K562 (cell line): ENCODE measurements around the gene ANKS1A. TPM values are rescaled to one million over a fixed set of nuclear protein-coding genes. Genes with fewer than 3 reads are reported as not detected.

Source experiments
- ATAC-seq: fragments of 200-7000 bp; cut with Tn5 transposase; 3 replicates; pipeline ENCODE4 v1.9.1; 2020; ENCODE audit warnings: moderate library complexity
- BruUV-seq: library from RNA; stranded (reverse); fragments of 400-500 nt; replicated peaks from 2 replicates; lab custom pipeline; 2021; lab: Mats Ljungman, UMichigan
- CTCF ChIA-PET: fragments of 300-600 bp; formaldehyde crosslinking; extraction: SDS; loops from one replicate; lab custom pipeline; 2021; ENCODE audit warnings: low intra/inter-chr PET ratio; lab: Yijun Ruan, JAX
- POLR2A ChIA-PET: fragments of 300-600, 350-650 bp; sonication (Branson Sonifier 250); formaldehyde crosslinking; extraction: SDS; loops from one replicate; lab custom pipeline; 2021; ENCODE audit warnings: antibody characterized with exemption, inconsistent platforms; lab: Yijun Ruan, JAX
- DNase-seq, 4 experiments: peaks; one replicate each; pipeline versions ENCODE4 v3.0.0 to v3.0.0-alpha.2; 2011 to 2018; ENCODE audit warnings: low spot score in 3 of 4, mixed read lengths in 3 of 4; ENCODE audit errors: extremely low read depth in 1 of 4
- FAIRE-seq: peaks from 2 replicates; lab custom pipeline; 2011; peaks lifted over from hg19 to GRCh38; lab: Jason Lieb, UNC
- H2AFZ ChIP-seq: 2 replicates; pipeline ENCODE4 v1.6.0; 2011; ENCODE audit warnings: low read depth, low read length, control low read depth, inconsistent platforms
- H3K27ac ChIP-seq: fragments of 200-600 bp; 3 replicates; pipeline ENCODE4 v1.8.0; 2011; ENCODE audit warnings: low read depth, mild to moderate bottlenecking, control low read depth, inconsistent platforms, low read length, moderate library complexity, mixed read lengths; ENCODE audit errors: extremely low read depth
- H3K27me3 ChIP-seq, 2 experiments: fragments of 300-600 bp in 1 of 2; 2 replicates in 1 of 2; 3 replicates in 1 of 2; pipeline versions ENCODE4 v1.6.0 to v1.8.0; 2011; ENCODE audit warnings: inconsistent platforms in 2 of 2, low read length in 2 of 2, mild to moderate bottlenecking in 1 of 2, mixed read lengths in 1 of 2, moderate library complexity in 1 of 2; ENCODE audit not compliant: control insufficient read depth in 2 of 2, insufficient read depth in 2 of 2
- H3K36me3 ChIP-seq: fragments of 300-600 bp; 3 replicates; pipeline ENCODE4 v1.8.0; 2011; ENCODE audit warnings: mild to moderate bottlenecking, low read length, inconsistent platforms; ENCODE audit not compliant: control insufficient read depth, insufficient read depth
- H3K4me1 ChIP-seq, 2 experiments: fragments of 200-600 bp in 1 of 2; replicated peaks in 1 of 2; 2 replicates in 1 of 2; 3 replicates in 1 of 2; pipeline versions ENCODE4 v1.5.1 to v1.8.0; 2011; ENCODE audit warnings: inconsistent platforms in 2 of 2, low read length in 2 of 2, mild to moderate bottlenecking in 1 of 2, mixed read lengths in 1 of 2, moderate library complexity in 1 of 2; ENCODE audit not compliant: control insufficient read depth in 2 of 2, insufficient read depth in 2 of 2
- H3K4me2 ChIP-seq: 2 replicates; pipeline ENCODE4 v1.6.1; 2011; ENCODE audit warnings: low read length, control low read depth, inconsistent platforms, mixed read lengths; ENCODE audit not compliant: insufficient read depth
- H3K4me3 ChIP-seq: fragments of 200-600 bp; sonication (generic), shearing (Covaris generic); 2 replicates; pipeline ENCODE4 v1.5.1; 2016; ENCODE audit warnings: control low read depth, inconsistent platforms
- H3K79me2 ChIP-seq: fragments of 200-600 bp; 3 replicates; pipeline ENCODE4 v1.8.0; 2011; ENCODE audit warnings: low read length, inconsistent platforms; ENCODE audit not compliant: control insufficient read depth, insufficient read depth
- H3K9ac ChIP-seq, 2 experiments: 2 replicates each; pipeline versions ENCODE4 v1.6.0 to v1.6.1; 2011; ENCODE audit warnings: low read depth in 2 of 2, low read length in 2 of 2, control low read depth in 1 of 2, inconsistent platforms in 1 of 2, mild to moderate bottlenecking in 1 of 2, mixed read lengths in 1 of 2; ENCODE audit not compliant: insufficient read depth in 1 of 2
- H3K9me1 ChIP-seq: one replicate; pipeline ENCODE4 v1.6.0; 2011; ENCODE audit warnings: inconsistent platforms, mild to moderate bottlenecking, low read length, moderate library complexity; ENCODE audit not compliant: control insufficient read depth, insufficient read depth
- H3K9me3 ChIP-seq: replicated peaks from 2 replicates; pipeline ENCODE4 v1.5.1; 2011; ENCODE audit warnings: low read depth, low read length, inconsistent platforms; ENCODE audit not compliant: control insufficient read depth, insufficient read depth
- H4K20me1 ChIP-seq: replicated peaks from 2 replicates; pipeline ENCODE4 v1.6.1; 2011; ENCODE audit warnings: low read length, inconsistent platforms, mixed read lengths; ENCODE audit not compliant: control insufficient read depth, insufficient read depth
- WGBS: fragments of 100-300 bp; shearing (Covaris generic); methylation state at CpG from one replicate; pipeline ENCODE4 v1.1.6; 2016; ENCODE audit warnings: low coverage, mixed read lengths; ENCODE audit not compliant: insufficient coverage; ENCODE audit errors: missing lambda C conversion rate; 5-methylcytosine and 5-hydroxymethylcytosine counted together
- in situ Hi-C: fragments of 300-500 bp; cut with MboI; formaldehyde crosslinking; loops from 4 replicates; pipeline ENCODE4 v1.15.0; 2018; ENCODE audit warnings: inconsistent platforms, mixed read lengths
- intact Hi-C: fragments of 100-400 bp; cut with micrococcal nuclease; formaldehyde crosslinking; loops from 2 replicates; pipeline ENCODE4 v1.14.2; 2022
- polyA plus RNA-seq, 8 experiments: library from polyadenylated mRNA; depleted of rRNA in 4 of 8; stranded (reverse) in 5 of 8; unstranded in 3 of 8; fragments of >200 nt; fragmentation: Nextera tagmentation in 2 of 8; fragmentation: Illumina TruSeq in 1 of 8; extraction: Ambion mirVana in 2 of 8; extraction: Trizol in 1 of 8; gene quantifications; 2 replicates each; pipeline versions ENCODE4 v1.2.1 to v1.2.3, GENCODE V29; 2011 to 2014; ENCODE audit warnings: inconsistent platforms in 1 of 8, missing spikeins in 1 of 8
- total RNA-seq, 7 experiments: library from RNA; depleted of rRNA in 6 of 7; stranded (reverse); fragments of >200 nt in 6 of 7; fragmentation: Illumina TruSeq in 2 of 7; extraction: Trizol in 2 of 7; gene quantifications; 2 replicates each; pipeline versions ENCODE4 v1.2.1 to v1.2.3, GENCODE V29; 2011 to 2021; ENCODE audit warnings: low replicate concordance in 1 of 7
- TF ChIP-seq, protein P1 (sequence below): sonication (generic); formaldehyde crosslinking; IDR thresholded peaks from 2 replicates; pipeline ENCODE4 v1.8.0; 2023; ENCODE audit warnings: missing genetic modification reagents, mild to moderate bottlenecking, borderline replicate concordance

The ANKS1A gene
- total and polyA plus RNA-seq, 9 of the 15 experiments (the other 6 are each of a cell fraction or from before 2014, with no cell fraction given), result 1.1 to 13.8 (median 5.3) TPM

DNA sequence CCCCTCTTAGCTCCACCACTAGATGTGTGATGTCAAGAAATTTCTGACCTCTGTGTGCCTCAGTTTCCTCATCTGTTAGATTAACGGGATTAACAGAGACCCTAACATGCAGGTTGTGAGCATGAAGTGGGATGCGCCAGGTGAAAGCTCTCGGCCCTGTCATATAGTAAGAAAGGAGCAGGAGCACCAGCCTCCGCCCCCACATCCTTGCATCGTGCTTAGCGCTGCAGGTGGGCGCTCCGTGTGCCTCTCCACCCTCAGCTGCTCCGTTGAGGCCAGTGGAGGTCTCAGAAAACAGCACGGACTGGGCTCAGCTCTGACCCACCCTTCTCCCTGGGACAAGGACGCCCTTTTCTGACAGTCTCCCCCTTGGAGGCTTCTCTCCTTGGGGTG lies 188.7 kb downstream of the ANKS1A start:
- H3K27ac ChIP-seq, result no peak overlapping the region
- no peak overlapping the region for H3K4me2 ChIP-seq
- peaks cover 0 to 16% of the 10 kb centered on the region in 2 experiments; a peak in 1 of 5 replicates for H3K4me1 ChIP-seq
- no peak overlapping the region for H2AFZ ChIP-seq
- no peaks in the 10 kb centered on the region for H3K79me2 ChIP-seq
- WGBS, result 59% methylated on average over 11 of the region's 11 CpGs
- H3K9ac ChIP-seq, result no peak overlapping the region
- H3K4me3 ChIP-seq, result no peak overlapping the region
- intact Hi-C loops, result no loop called here
- no peaks in the 10 kb centered on the region for H3K27me3 ChIP-seq
- ChIA-PET POLR2A (interaction anchor here (1.2 kb wide), 2 partner anchors 8 to 14 kb away, joined by 3 read pairs; no protein-coding TSS in a partner anchor), CTCF (no interaction called here)
- in situ Hi-C loops, result no loop called here
- H3K36me3 ChIP-seq, result peaks cover 6% of the 10 kb centered on the region; the same call in 1 of the 3 replicates
- ATAC-seq, result no peak
- TF ChIP-seq, protein P1, sequence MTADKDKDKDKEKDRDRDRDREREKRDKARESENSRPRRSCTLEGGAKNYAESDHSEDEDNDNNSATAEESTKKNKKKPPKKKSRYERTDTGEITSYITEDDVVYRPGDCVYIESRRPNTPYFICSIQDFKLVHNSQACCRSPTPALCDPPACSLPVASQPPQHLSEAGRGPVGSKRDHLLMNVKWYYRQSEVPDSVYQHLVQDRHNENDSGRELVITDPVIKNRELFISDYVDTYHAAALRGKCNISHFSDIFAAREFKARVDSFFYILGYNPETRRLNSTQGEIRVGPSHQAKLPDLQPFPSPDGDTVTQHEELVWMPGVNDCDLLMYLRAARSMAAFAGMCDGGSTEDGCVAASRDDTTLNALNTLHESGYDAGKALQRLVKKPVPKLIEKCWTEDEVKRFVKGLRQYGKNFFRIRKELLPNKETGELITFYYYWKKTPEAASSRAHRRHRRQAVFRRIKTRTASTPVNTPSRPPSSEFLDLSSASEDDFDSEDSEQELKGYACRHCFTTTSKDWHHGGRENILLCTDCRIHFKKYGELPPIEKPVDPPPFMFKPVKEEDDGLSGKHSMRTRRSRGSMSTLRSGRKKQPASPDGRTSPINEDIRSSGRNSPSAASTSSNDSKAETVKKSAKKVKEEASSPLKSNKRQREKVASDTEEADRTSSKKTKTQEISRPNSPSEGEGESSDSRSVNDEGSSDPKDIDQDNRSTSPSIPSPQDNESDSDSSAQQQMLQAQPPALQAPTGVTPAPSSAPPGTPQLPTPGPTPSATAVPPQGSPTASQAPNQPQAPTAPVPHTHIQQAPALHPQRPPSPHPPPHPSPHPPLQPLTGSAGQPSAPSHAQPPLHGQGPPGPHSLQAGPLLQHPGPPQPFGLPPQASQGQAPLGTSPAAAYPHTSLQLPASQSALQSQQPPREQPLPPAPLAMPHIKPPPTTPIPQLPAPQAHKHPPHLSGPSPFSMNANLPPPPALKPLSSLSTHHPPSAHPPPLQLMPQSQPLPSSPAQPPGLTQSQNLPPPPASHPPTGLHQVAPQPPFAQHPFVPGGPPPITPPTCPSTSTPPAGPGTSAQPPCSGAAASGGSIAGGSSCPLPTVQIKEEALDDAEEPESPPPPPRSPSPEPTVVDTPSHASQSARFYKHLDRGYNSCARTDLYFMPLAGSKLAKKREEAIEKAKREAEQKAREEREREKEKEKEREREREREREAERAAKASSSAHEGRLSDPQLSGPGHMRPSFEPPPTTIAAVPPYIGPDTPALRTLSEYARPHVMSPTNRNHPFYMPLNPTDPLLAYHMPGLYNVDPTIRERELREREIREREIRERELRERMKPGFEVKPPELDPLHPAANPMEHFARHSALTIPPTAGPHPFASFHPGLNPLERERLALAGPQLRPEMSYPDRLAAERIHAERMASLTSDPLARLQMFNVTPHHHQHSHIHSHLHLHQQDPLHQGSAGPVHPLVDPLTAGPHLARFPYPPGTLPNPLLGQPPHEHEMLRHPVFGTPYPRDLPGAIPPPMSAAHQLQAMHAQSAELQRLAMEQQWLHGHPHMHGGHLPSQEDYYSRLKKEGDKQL, result no peak
- BruUV-seq, result no TSS peak
- no peaks in the 10 kb centered on the region for H3K9me1 ChIP-seq
- H3K9me3 ChIP-seq, result no peaks in the 10 kb centered on the region
- no peak for DNase-seq
- FAIRE-seq, result no peak
- H4K20me1 ChIP-seq, result no peaks in the 10 kb centered on the region; the same call in 1 of the 2 replicates
